NCI-H2081 (cell line): ENCODE results near the gene NDUFAF5.

Experiments used
- DNase-seq, 2 experiments: peaks; one replicate each; lab custom pipeline; 2025; lab: John Stamatoyannopoulos, UW

NDUFAF5 gene

GRCh38 chr20:13777171-13777601 is 7.6 kb upstream of the NDUFAF5 start:
- no peak for DNase-seq

DNA sequence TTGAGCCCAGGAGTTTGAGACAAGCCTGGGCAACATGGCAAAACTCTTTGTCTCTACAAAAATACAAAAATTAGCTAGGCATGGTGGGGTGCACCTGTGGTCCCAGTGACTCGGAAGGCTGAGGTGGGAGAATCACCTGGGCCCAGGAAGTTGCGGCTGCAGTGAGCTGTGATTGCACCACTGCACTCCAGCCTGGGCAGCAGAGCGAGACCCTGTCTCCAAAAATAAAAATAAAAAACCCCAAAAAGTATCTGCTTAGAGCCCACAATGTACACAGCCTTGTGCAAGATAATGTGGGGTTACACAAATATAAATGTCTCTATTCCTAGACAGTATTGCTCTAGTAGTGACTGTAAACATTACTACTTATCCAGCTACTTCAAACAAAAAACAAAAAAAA is 6.0 kb upstream of the NDUFAF5 start:
- no peak for DNase-seq

DNA sequence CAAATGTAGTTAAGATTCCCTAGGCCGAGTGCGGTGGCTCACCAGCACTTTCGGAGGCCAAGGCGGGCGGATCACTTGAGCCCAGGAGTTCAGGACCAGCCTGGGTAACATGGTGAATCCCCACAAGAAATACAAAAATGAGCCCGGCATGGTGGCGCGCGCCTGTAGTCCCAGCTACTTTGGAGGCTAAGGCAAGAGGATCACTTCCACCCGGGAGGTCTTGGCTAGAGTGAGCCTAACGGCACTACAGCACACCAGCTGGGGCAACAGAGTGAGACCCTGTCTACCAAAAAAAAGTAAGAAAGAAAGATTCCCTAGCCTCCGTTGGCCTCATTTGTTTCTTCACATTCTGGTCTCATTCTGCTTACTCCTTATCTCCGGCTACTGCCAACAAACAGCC is 1.3 kb upstream of the NDUFAF5 start:
- DNase-seq: no peak

DNA sequence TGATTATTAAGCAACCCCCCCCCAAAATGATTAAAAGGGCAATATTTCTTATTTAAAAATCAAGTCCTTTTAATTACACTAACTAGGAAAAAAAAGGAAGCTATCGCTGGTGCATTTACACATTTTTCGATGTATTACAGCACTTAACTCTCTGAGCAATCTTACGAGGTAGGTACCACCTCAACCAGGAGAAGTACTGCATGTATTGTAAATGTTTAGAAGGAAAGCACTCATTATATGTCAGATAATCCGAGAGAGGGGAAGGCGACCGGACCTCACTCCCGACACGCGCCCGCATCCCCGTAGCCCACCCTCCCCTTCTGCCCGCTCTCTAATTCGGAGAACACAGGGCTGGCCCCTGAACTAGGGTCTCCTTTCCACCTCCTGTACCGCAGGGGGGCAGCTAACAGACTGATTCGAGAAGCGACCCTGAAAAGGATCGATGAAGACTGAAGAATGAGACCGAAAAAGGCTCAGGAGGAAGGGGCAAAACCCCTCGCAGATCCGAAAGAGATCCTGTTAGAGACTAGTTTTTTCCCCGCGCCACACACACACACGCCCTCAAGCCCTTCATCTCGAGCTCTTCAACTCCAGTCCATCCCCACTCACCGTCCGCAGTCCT is 446 bp upstream of the NDUFAF5 start:
- DNase-seq: no peak

- DNase-seq: peak in 1 of 2 experiments; percentile 5
Measured at GRCh38 chr20:13786143-13786828, 1.5 kb downstream of the NDUFAF5 start.

DNA sequence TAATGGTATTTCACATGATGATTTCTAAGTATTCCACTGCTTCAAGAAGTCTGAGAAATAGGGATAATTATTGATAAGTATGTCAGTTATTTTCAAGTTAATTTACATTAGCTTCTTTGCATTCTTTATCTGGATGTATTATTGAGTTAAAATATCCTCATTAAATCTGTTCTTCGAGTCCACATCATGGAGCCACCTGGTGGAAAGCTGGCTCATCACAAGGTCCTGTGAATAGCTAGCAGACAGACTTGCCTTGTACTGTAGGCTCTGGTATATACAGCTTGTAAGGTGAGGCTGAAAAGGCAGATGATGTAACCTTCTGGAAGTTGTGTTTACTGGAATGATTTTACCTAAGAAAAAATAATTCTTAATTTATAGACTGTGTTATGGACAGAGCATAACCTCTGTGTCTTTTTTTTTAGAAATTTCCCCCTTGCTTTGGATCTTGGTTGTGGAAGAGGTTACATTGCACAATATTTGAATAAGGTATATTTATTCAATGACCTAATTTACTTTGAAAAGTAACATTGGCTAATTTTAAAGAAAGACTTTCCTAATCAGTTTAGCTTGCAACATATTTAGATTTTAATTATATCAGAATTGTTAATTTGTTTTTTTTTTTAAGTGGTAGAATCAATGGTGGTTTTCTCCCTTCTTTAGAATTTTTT is 3.5 kb downstream of the NDUFAF5 start:
- DNase-seq: peak; percentile 50 to 68

DNA sequence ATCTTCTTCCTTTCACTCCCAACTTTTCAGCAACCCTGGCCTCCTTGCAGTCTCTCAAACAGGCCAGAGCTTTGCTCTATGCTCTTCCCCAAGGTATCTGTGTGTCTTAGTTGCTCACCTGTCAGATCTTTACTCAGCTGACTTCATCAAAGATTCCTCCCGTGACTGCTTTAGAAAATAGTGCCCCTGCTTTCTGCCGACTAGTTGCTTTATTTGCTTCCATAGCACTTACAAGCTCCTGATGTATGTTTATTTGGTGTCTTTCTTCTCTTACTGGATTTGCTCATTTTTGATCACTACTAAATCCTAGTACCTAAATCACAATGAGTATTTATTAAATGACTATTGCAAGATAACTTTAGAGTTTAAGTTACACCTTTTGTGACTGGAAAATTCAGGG is 5.9 kb downstream of the NDUFAF5 start:
- DNase-seq: no peak

- DNase-seq: no peak
Measured at GRCh38 chr20:13791540-13792459, 7.0 kb downstream of the NDUFAF5 start.

GRCh38 chr20:13793001-13793400 is 8.2 kb downstream of the NDUFAF5 start:
- DNase-seq: no peak

GRCh38 chr20:13794667-13795066 is 9.8 kb downstream of the NDUFAF5 start:
- no peak for DNase-seq

GRCh38 chr20:13799040-13799439 is 14.2 kb downstream of the NDUFAF5 start:
- DNase-seq: no peak

DNA sequence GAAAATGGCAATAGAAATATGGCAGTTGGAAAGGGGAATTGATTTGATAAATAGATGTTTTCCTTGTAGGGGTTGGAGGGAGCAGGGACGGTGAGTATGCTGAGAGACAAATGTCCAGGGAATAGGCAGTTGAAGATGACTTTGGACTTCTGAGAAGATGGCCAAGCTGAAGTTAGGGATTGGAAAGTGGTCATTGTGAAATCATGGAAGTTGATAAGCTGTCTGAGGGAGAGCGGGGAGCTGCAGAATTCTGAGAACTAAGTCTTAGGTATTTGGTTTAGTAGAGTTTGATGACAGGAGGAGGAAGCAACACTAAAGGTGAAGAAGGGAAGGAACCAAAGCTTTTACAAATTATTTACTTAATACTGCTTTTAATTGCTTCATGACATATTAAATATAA is 15.1 kb downstream of the NDUFAF5 start:
- no peak for DNase-seq

GRCh38 chr20:13800728-13801134 is 15.9 kb downstream of the NDUFAF5 start:
- DNase-seq: peak; percentile 79 to 94

DNA sequence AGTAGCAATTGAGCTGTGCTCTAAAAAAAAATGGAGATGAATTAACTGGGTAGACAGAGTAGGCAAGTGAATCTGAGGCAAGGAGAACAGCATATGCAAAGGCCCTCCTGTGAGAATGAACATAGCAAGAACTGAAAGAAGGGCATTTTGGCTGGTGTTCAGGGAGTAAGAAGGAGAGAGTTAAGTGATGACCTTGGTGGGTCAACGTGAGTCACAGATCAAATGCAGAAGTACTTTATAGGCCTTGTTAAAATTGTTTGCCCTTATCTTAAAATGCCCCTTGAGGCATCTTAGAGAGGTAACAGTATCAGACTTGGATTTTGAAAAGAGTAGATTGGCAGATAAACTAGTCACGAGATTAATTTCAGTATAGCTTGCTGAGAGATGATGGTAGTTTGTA is 24.5 kb downstream of the NDUFAF5 start:
- no peak for DNase-seq

DNA sequence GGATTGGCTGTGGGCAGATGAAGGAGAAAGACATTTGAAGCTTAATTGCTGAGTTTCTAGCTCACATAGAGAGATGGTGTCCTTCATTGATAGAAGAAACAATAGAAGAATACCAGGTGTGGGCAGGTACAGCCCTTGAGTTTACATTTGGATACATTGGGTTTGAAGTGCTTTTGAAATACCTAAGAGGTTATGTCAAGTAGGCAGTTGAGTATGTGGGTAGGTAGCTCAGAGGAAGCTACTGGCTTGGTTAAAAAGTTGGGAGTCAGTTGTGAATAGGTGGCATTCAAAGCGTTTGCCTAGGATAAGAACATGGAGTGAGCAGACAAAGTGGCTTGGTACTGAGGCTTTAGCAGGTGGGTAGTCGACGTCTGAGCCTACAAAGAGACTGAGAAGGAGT is 25.0 kb downstream of the NDUFAF5 start:
- DNase-seq: no peak

DNA sequence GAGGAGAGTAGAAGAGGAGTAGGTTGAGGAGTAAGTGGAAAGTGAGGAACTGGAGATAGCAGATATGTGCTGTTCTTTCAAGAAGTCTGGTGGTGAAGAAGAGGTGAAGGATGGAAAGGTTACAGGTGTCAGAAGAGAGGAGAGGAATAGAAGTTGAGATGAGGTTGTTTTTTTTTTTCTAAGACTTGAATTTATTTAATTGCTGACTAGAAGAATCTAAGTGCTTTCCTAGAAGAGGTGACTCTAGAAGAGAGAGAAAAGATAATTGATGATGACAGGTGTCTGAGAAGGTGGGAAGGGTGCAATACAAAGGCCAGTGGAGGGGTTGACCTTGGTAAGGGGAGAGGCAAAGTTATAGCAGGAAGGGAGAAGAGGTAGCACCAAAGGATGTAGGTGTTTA is 25.6 kb downstream of the NDUFAF5 start:
- DNase-seq: no peak

DNA sequence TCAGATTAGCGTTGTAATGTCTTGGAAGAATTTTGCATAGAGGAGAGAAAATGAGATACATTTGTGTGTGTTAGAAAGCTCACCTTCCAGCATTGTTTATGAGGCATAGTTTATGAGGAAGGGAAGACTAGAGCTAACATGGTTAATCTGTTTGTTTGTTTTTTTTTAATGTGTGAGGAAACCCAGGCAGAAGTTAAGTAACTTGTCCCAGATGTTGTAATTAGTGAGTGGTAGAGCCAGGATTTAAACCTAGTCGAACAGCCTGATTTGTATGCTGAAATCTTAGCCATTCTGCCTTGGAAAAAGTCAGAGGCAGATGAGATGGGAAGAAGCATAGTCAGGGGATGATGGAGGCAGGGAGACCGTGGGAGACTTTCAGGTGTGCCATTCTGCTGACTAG is 29.1 kb downstream of the NDUFAF5 start:
- no peak for DNase-seq

GRCh38 chr20:13814672-13815071 is 29.8 kb downstream of the NDUFAF5 start:
- DNase-seq: no peak

DNA sequence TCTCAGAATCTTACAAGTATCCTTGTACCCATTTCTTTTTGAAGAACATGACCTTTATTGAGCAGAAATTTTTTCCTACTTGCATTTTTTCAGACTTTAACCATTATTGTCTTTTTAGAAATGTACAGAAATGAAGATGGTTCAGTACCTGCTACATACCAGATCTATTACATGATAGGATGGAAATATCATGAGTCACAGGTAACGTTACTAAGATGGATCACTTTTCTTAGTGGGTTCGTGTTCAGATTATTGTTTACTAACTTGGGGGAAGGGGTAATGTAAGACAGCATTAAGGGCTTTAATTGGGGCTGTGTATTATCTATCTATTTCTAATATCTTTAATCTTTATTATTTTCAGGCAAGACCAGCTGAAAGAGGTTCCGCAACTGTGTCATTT is 31.9 kb downstream of the NDUFAF5 start:
- DNase-seq: no peak

GRCh38 chr20:13817342-13817741 is 32.5 kb downstream of the NDUFAF5 start:
- no peak for DNase-seq

DNA sequence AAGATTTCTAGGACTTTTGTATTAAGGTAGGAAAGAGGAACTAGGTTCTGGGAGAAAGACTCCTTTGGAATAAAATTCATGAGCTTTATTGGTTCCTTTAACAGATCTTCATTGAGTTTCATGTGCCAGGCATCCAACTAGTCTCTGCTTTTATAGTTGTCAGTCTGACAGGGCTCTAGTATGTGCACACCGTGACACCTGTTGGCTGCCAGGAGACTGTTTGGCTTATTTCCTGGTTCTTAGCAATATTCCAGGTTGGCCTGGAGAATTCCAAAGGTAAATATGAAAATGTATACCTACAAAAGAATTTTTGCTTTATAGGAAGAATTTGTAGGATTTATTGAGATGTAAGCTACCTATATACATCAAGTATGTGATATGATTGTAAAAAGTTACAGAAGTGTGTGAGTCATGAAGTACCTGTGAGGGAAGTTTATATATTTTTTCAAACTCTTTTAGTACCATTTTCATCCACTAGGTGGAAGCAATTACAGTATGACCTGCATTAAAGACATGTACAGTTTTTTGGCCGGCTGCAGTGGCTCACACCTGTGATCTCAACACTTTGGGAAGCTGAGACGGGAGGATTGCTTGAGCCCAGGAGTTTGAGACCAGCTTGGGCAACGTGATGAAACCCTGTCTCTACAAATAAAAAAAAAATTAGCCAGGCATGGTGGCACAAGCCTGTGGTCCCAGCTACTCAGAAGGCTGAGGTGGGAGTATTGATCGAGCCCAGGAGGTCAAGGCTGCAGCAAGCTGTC is 35.2 kb downstream of the NDUFAF5 start:
- peak; percentile 57 to 74 for DNase-seq

- no peak for DNase-seq
Measured at GRCh38 chr20:13821876-13822275, 37.0 kb downstream of the NDUFAF5 start.
